IPS-11a (cell line): Measurements from ENCODE around the gene OR6B2.

Experiments used
- H3K4me3 ChIP-seq: one replicate; pipeline ENCODE4 v1.5.1; 2013; ENCODE audit warnings: low read depth, low read length, control low read depth

The OR6B2 gene

GRCh38 chr2:240042740-240043139, 12.5 kb upstream of the OR6B2 start:
- no peak overlapping the region for H3K4me3 ChIP-seq

GRCh38 chr2:240041363-240041762, 11.1 kb upstream of the OR6B2 start:
- no peak overlapping the region for H3K4me3 ChIP-seq

- H3K4me3 ChIP-seq = no peak overlapping the region
Measured at GRCh38 chr2:240037358-240037757, 7.1 kb upstream of the OR6B2 start.

- H3K4me3 ChIP-seq = no peak overlapping the region
Measured at GRCh38 chr2:240033330-240033678, 3.1 kb upstream of the OR6B2 start.

- no peak overlapping the region for H3K4me3 ChIP-seq
Measured at GRCh38 chr2:240032406-240033329, 2.4 kb upstream of the OR6B2 start.

GRCh38 chr2:240024766-240025165, 5.5 kb downstream of the OR6B2 start:
- H3K4me3 ChIP-seq = peak overlapping the region; percentile 84

- H3K4me3 ChIP-seq = no peak overlapping the region
Measured at GRCh38 chr2:240023792-240024191, 6.4 kb downstream of the OR6B2 start.

- H3K4me3 ChIP-seq = no peak overlapping the region
Measured at GRCh38 chr2:240021488-240022104, 8.6 kb downstream of the OR6B2 start.

- H3K4me3 ChIP-seq = no peak overlapping the region
Measured at GRCh38 chr2:240018071-240018750, 12.0 kb downstream of the OR6B2 start.

GRCh38 chr2:240014327-240014726, 15.9 kb downstream of the OR6B2 start:
- H3K4me3 ChIP-seq = no peak overlapping the region

GRCh38 chr2:240013343-240013742, 16.9 kb downstream of the OR6B2 start:
- H3K4me3 ChIP-seq = no peak overlapping the region

- no peak overlapping the region for H3K4me3 ChIP-seq
Measured at GRCh38 chr2:240002983-240003382, 27.2 kb downstream of the OR6B2 start.

GRCh38 chr2:240000671-240001070, 29.6 kb downstream of the OR6B2 start:
- no peak overlapping the region for H3K4me3 ChIP-seq

GRCh38 chr2:239997686-239998409, 32.4 kb downstream of the OR6B2 start:
- H3K4me3 ChIP-seq = no peak overlapping the region

- H3K4me3 ChIP-seq = no peak overlapping the region
Measured at GRCh38 chr2:239994086-239994485, 36.1 kb downstream of the OR6B2 start.

- H3K4me3 ChIP-seq = no peak overlapping the region
Measured at GRCh38 chr2:239993291-239993690, 36.9 kb downstream of the OR6B2 start.

GRCh38 chr2:239991689-239992314, 38.4 kb downstream of the OR6B2 start:
- H3K4me3 ChIP-seq = no peak overlapping the region

- H3K4me3 ChIP-seq = no peak overlapping the region
Measured at GRCh38 chr2:239990966-239991365, 39.3 kb downstream of the OR6B2 start.

- no peak overlapping the region for H3K4me3 ChIP-seq
Measured at GRCh38 chr2:239985356-239985755, 44.9 kb downstream of the OR6B2 start.

GRCh38 chr2:239984421-239985194, 45.6 kb downstream of the OR6B2 start:
- no peak overlapping the region for H3K4me3 ChIP-seq
